ENCODE results near the gene PDE6B. TPM values are rescaled to one million over a fixed set of nuclear protein-coding genes. Genes with fewer than 3 reads are reported as not detected.

The PDE6B gene
- total and polyA plus RNA-seq, 2 of the 13 experiments (the other 11 are each of a cell fraction or from before 2014, with no cell fraction given): 0.38 to 0.40 TPM

DNA sequence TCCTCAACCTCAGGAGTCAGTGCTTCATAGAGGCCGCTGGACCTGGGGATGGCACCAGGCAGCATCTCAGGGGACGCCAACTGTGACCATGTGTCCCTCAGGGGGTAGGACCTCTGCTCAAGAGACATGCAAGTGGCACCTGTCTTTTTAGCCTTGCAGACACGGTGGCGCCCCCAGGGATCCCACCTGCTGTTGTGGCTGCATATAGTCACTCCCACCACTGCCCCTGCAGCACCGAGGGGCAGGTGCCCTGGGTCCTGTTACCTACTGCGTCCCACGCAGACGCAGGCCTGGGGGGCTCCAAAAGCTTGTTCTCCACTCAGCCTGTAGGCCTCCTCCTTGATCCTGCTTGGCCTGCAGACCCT, 51.5 kb downstream of the PDE6B start:
- Histone ChIP-seq H3K36me3 (replicated peaks in 1 of 2; ENCODE audit: control insufficient read depth in 1 of 2, insufficient read depth in 2 of 2, low read length in 2 of 2) (peaks cover 1 to 6% of the 10 kb centered on the region in 2 experiments; a peak in 4 of 5 replicates), H3K27me3 (ENCODE audit: control insufficient read depth in 1 of 2, insufficient read depth in 2 of 2, low read length in 2 of 2) (no peaks in the 10 kb centered on the region), H3K79me2 (ENCODE audit: insufficient read depth, low read length) (peaks cover 16% of the 10 kb centered on the region), H3K4me2 (ENCODE audit: low read depth, low read length) (no peak overlapping the region), H3K27ac (ENCODE audit: extremely low read length, insufficient read depth, low read length) (no peak overlapping the region), H3K4me1 (ENCODE audit: insufficient read depth, low read length) (peaks cover 77% of the 10 kb centered on the region), H3K9me3 (ENCODE audit: low read length) (no peaks in the 10 kb centered on the region), H2AFZ (ENCODE audit: low read length) (no peak overlapping the region), H4K20me1 (ENCODE audit: insufficient read depth, low read length) (no peaks in the 10 kb centered on the region; the same call in 1 of the 2 replicates), H3K4me3 (replicated peaks in 1 of 3; ENCODE audit: insufficient read depth in 1 of 3, low read depth in 2 of 3, low read length in 3 of 3) (no peak overlapping the region), H3K9ac (ENCODE audit: insufficient read depth, low read depth, low read length) (no peak overlapping the region)
- POLR2A ChIA-PET: no interaction called here
- no CpG with 5 or more reads among the region's 8 CpGs for WGBS (ENCODE audit: low lambda C conversion rate)
- DNase-seq (ENCODE audit: low spot score): no peak
- FAIRE-seq: no peak
- no TSS peak for BruUV-seq (replicated peaks)
- CTCF ChIA-PET (ENCODE audit: low intra/inter-chr PET ratio, low total read pairs): no interaction called here
- TF ChIP-seq ZNF326 (CRISPR knock-in tag; IDR thresholded peaks at IDR 0.05; ENCODE audit: borderline replicate concordance) (0 out of 2 replicates have a peak, but pooled peaks have one; percentile 45), FOXM1 (CRISPR knock-in tag; IDR thresholded peaks at IDR 0.05) (no peak), AGO2 (optimal IDR thresholded peaks at IDR 0.05; ENCODE audit: low read depth, low read length) (peak; percentile 53), ZNF724P (CRISPR knock-in tag; IDR thresholded peaks at IDR 0.05; ENCODE audit: borderline replicate concordance) (no peak), KDM2A (CRISPR knock-in tag; IDR thresholded peaks at IDR 0.05; ENCODE audit: borderline replicate concordance, low read depth) (peak; percentile 15; the same call in 1 of the 2 replicates), SIN3A (IDR thresholded peaks at IDR 0.05; ENCODE audit: borderline replicate concordance, low read depth, low read length) (no peak)
- in situ Hi-C loops (cut with HindIII; ENCODE audit: extremely low pct_ligation_motif_present, low pct_unique_long_range_greater_than_20kb) (no loop called here), intact Hi-C loops (cut with micrococcal nuclease; ENCODE audit: unreplicated experiment) (loop anchor here (10.0 kb wide), 1 partner anchor 202 kb away; no protein-coding TSS in a partner anchor)
- no peak for ATAC-seq

DNA sequence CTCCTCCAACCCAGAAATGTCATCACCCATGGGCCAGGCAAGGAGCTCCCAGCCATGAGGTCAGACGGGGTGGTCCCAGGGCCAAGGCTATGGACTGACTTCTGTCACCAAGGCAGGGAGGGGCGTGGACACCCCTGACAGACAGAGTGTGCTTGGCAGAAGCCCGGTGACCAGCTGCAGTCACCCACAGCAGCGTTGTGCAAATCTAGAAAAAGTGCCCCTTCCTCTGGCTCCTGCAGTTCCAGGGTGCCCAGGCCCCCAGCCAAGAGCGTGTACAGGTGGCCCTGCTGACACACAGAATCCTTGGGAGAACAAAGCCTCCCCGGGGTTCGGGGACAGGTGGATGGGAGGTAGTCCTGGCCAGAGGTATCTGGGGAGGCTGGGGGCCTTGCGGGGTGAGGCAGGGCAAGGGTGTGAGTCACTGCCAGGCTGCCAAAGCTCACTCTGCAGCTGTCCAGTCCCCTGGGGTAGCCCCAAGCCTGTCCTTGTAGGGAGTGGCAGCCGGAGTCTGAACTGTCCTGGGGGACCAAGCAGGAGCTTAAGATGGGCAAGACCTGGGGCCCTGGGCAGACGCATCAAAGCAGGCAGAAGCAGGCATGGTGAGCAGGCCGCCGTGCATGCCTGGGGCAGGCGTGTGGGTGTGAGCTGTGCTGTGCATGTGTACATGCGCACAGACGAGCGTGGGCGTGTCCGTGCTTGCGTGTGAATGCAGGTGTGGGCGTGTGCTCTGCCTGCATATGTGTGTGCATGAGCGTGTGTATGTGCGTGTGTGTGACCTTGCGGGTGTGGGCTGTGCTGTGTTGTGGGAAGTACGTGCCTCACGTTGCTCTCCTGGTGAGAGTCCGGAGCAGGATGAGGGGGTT, 52.3 kb downstream of the PDE6B start:
- WGBS (ENCODE audit: low lambda C conversion rate): 22% methylated on average over 14 of the region's 26 CpGs
- Histone ChIP-seq H3K27ac (ENCODE audit: extremely low read length, insufficient read depth, low read length) (no peak overlapping the region), H3K36me3 (replicated peaks in 1 of 2; ENCODE audit: control insufficient read depth in 1 of 2, insufficient read depth in 2 of 2, low read length in 2 of 2) (no peaks in the 10 kb centered on the region; a peak in 1 of 5 replicates), H3K4me2 (ENCODE audit: low read depth, low read length) (peak overlapping the region; percentile 91), H3K9me3 (ENCODE audit: low read length) (no peaks in the 10 kb centered on the region), H2AFZ (ENCODE audit: low read length) (no peak overlapping the region), H3K9ac (ENCODE audit: insufficient read depth, low read depth, low read length) (peak overlapping the region; percentile 50; the same call in 1 of the 2 replicates), H3K27me3 (ENCODE audit: control insufficient read depth in 1 of 2, insufficient read depth in 2 of 2, low read length in 2 of 2) (no peaks in the 10 kb centered on the region), H3K4me1 (ENCODE audit: insufficient read depth, low read length) (peaks cover 76% of the 10 kb centered on the region), H3K4me3 (replicated peaks in 1 of 3; ENCODE audit: insufficient read depth in 1 of 3, low read depth in 2 of 3, low read length in 3 of 3) (peak overlapping the region in 2 of 3 experiments; percentile 33 to 62; a peak in 4 of 6 replicates), H4K20me1 (ENCODE audit: insufficient read depth, low read length) (no peaks in the 10 kb centered on the region; the same call in 1 of the 2 replicates), H3K79me2 (ENCODE audit: insufficient read depth, low read length) (peaks cover 16% of the 10 kb centered on the region)
- in situ Hi-C loops (cut with HindIII; ENCODE audit: extremely low pct_ligation_motif_present, low pct_unique_long_range_greater_than_20kb) (no loop called here), intact Hi-C loops (cut with micrococcal nuclease; ENCODE audit: unreplicated experiment) (loop anchor here (10.0 kb wide), 1 partner anchor 203 kb away; no protein-coding TSS in a partner anchor)
- FAIRE-seq (no peak), DNase-seq (ENCODE audit: low spot score) (peak; percentile 37), ATAC-seq (peak; percentile 13)
- CTCF ChIA-PET (ENCODE audit: low intra/inter-chr PET ratio, low total read pairs): no interaction called here
- POLR2A ChIA-PET: interaction anchor here (1.0 to 1.5 kb wide), 2 partner anchors 14 to 23 kb away, joined by 3 read pairs; no protein-coding TSS in a partner anchor
- no TSS peak for BruUV-seq (replicated peaks)
- TF ChIP-seq POLR2A (IDR thresholded peaks at IDR 0.05; ENCODE audit: insufficient read depth in 1 of 2, low read depth in 2 of 2, low read length in 2 of 2) (peak in 1 of 2 experiments; percentile 61; a peak in 2 of 4 replicates), ZNF768 (CRISPR knock-in tag; IDR thresholded peaks at IDR 0.05) (peak; percentile 57; the same call in 1 of the 2 replicates), ZBTB2 (CRISPR knock-in tag; IDR thresholded peaks at IDR 0.05; ENCODE audit: low read depth) (peak; percentile 47; the same call in 1 of the 2 replicates), WIZ (CRISPR knock-in tag; IDR thresholded peaks at IDR 0.05) (no peak)
- TF ChIP-seq, protein P1, sequence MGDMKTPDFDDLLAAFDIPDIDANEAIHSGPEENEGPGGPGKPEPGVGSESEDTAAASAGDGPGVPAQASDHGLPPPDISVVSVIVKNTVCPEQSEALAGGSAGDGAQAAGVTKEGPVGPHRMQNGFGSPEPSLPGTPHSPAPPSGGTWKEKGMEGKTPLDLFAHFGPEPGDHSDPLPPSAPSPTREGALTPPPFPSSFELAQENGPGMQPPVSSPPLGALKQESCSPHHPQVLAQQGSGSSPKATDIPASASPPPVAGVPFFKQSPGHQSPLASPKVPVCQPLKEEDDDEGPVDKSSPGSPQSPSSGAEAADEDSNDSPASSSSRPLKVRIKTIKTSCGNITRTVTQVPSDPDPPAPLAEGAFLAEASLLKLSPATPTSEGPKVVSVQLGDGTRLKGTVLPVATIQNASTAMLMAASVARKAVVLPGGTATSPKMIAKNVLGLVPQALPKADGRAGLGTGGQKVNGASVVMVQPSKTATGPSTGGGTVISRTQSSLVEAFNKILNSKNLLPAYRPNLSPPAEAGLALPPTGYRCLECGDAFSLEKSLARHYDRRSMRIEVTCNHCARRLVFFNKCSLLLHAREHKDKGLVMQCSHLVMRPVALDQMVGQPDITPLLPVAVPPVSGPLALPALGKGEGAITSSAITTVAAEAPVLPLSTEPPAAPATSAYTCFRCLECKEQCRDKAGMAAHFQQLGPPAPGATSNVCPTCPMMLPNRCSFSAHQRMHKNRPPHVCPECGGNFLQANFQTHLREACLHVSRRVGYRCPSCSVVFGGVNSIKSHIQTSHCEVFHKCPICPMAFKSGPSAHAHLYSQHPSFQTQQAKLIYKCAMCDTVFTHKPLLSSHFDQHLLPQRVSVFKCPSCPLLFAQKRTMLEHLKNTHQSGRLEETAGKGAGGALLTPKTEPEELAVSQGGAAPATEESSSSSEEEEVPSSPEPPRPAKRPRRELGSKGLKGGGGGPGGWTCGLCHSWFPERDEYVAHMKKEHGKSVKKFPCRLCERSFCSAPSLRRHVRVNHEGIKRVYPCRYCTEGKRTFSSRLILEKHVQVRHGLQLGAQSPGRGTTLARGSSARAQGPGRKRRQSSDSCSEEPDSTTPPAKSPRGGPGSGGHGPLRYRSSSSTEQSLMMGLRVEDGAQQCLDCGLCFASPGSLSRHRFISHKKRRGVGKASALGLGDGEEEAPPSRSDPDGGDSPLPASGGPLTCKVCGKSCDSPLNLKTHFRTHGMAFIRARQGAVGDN (CRISPR knock-in tag; IDR thresholded peaks at IDR 0.05): peak; percentile 82
